VCaP (cell line): ENCODE results near the gene GSC.
"Not testable (repeated sequence)": the region's sequence is repeated elsewhere in the genome, so short reads cannot be mapped to it uniquely, and the experiment has no call there.

Experiments used
- H3K27ac ChIP-seq: fragments of 450-650 bp; 2 replicates; pipeline ENCODE4 v1.5.1; 2017
- TF ChIP-seq, protein P1 (sequence below): fragments of 450-650 bp; conservative IDR thresholded peaks from 2 replicates; pipeline ENCODE4 v1.5.1; 2017; ENCODE audit warnings: mild to moderate bottlenecking, moderate library complexity

Gene GSC

DNA sequence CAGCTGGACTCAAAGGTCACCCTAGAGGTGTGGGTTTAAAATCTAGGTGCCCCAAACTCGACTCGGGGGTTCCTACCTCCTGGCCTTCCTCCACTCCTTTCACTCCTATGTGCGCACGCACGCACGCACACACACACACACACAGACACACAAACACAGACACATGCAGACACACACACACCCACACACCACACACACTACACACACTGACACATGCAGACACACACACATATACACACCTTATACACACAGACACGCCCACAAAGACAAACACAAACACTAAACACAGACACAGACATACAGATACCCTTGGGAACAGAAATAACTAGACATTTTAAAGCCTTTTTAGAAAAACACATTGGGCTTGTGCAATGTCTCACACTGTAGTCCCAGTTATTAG lies 31.8 kb downstream of the GSC start:
- TF ChIP-seq, protein P1, sequence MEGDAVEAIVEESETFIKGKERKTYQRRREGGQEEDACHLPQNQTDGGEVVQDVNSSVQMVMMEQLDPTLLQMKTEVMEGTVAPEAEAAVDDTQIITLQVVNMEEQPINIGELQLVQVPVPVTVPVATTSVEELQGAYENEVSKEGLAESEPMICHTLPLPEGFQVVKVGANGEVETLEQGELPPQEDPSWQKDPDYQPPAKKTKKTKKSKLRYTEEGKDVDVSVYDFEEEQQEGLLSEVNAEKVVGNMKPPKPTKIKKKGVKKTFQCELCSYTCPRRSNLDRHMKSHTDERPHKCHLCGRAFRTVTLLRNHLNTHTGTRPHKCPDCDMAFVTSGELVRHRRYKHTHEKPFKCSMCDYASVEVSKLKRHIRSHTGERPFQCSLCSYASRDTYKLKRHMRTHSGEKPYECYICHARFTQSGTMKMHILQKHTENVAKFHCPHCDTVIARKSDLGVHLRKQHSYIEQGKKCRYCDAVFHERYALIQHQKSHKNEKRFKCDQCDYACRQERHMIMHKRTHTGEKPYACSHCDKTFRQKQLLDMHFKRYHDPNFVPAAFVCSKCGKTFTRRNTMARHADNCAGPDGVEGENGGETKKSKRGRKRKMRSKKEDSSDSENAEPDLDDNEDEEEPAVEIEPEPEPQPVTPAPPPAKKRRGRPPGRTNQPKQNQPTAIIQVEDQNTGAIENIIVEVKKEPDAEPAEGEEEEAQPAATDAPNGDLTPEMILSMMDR, result no peak
- no peak overlapping the region for H3K27ac ChIP-seq

DNA sequence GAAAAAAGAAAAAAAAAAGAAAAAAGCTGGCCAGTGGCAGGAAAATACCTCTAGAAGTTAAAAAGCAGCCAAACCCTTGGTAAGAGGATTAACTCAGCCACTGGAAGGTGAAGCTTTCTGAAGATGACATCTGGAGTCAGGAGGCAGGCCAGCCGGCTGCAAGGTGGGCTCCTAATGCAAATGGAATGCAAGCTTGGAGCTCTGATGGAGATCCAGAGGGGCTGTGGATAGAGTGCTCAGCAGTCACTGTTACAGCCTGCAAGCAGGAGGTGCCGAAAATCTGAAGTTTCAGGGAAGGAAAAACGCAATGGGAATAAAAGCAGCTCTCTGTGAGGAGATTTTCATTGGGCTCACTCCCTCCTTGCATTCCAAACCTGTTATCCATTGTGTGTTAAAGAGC lies 41.0 kb downstream of the GSC start:
- H3K27ac ChIP-seq, result no peak overlapping the region
- TF ChIP-seq, protein P1, result no peak

DNA sequence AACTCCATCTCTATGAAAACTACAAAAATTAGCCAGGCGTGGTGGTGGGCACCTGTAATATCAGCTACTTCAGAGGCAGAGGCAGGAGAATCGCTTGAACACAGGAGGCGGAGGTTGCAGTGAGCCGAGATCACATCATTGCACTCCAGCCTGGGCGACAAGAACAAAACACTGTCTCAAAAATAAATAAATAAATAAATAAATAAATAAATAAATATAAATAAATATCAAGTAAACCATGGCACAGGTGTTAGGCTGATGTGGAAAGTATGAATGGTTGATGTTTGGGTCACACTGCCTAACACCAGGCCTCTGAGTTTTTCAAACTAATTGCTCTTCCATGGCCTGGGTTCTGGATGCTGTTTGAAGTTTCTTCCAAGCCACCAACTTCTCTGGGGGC lies 41.5 kb downstream of the GSC start:
- not testable (repeated sequence) for H3K27ac ChIP-seq

GRCh38 chr14:94726649-94727048 lies 43.3 kb downstream of the GSC start:
- not testable (repeated sequence) for H3K27ac ChIP-seq

GRCh38 chr14:94724993-94725392 lies 44.9 kb downstream of the GSC start:
- H3K27ac ChIP-seq, result no peak overlapping the region
- TF ChIP-seq, protein P1, result no peak

GRCh38 chr14:94722397-94722796 lies 47.5 kb downstream of the GSC start:
- H3K27ac ChIP-seq, result no peak overlapping the region
- TF ChIP-seq, protein P1, result no peak
